Measurements from ENCODE around the gene RAPGEF1. TPM values are rescaled to one million over a fixed set of nuclear protein-coding genes. Genes with fewer than 3 reads are reported as not detected.

RAPGEF1 gene
- total RNA-seq, 6 experiments from 2014 or later, result 22.9 to 53.6 (median 30.2) TPM

GRCh38 chr9:131593936-131594665, 145.8 kb downstream of the RAPGEF1 start:
- intact Hi-C loops (cut with DNase I), result loop anchor here in 1 of 2 donors (5.0 kb wide), 1 partner anchor 143 kb away; no protein-coding TSS in a partner anchor
- Histone ChIP-seq H3K36me3 (peaks cover 0 to 40% (median 9%) of the 10 kb centered on the region in 4 donors), H3K4me3 (no peak overlapping the region), H3K27ac (no peak overlapping the region), H3K27me3 (no peaks in the 10 kb centered on the region), H3K9me3 (no peaks in the 10 kb centered on the region), H3K4me1 (no peaks in the 10 kb centered on the region)
- ATAC-seq (no peak), DNase-seq (no peak)
- no peak for TF ChIP-seq POLR2A (IDR thresholded peaks at IDR 0.05)
- no peak for TF ChIP-seq CTCF (IDR thresholded peaks at IDR 0.05)
- no CpG with 5 or more reads among the region's 21 CpGs for WGBS (ENCODE audit: insufficient coverage, low coverage, low lambda C conversion rate, missing lambda C conversion rate)

GRCh38 chr9:131593091-131593820, 146.6 kb downstream of the RAPGEF1 start:
- ATAC-seq (no peak), DNase-seq (peak in 1 of 3 donors; percentile 42)
- no peak for TF ChIP-seq POLR2A (IDR thresholded peaks at IDR 0.05)
- TF ChIP-seq CTCF (IDR thresholded peaks at IDR 0.05), result no peak
- H3K4me1 ChIP-seq, result no peaks in the 10 kb centered on the region
- intact Hi-C loops (cut with DNase I), result loop anchor here in 1 of 2 donors (5.0 kb wide), 1 partner anchor 144 kb away; no protein-coding TSS in a partner anchor
- peaks cover 0 to 46% (median 9%) of the 10 kb centered on the region in 4 donors for H3K36me3 ChIP-seq
- H3K27ac ChIP-seq, result no peak overlapping the region
- no peaks in the 10 kb centered on the region for H3K27me3 ChIP-seq
- H3K9me3 ChIP-seq, result no peaks in the 10 kb centered on the region
- H3K4me3 ChIP-seq, result no peak overlapping the region
- WGBS (ENCODE audit: insufficient coverage, low coverage, low lambda C conversion rate, missing lambda C conversion rate), result 68% methylated on average over 6 of the region's 15 CpGs

GRCh38 chr9:131591845-131592208, 148.0 kb downstream of the RAPGEF1 start:
- no peaks in the 10 kb centered on the region for H3K4me1 ChIP-seq
- DNase-seq, result no peak
- intact Hi-C loops (cut with DNase I), result loop anchor here (2.0 to 5.0 kb wide), 2 partner anchors 145 to 149 kb away; partner anchors contain the start of gene RAPGEF1 (in 1 of the 2)
- WGBS (ENCODE audit: insufficient coverage, low coverage, low lambda C conversion rate, missing lambda C conversion rate), result 42% methylated on average over 2 of the region's 6 CpGs
- no peak overlapping the region for H3K4me3 ChIP-seq
- no peaks in the 10 kb centered on the region for H3K27me3 ChIP-seq
- H3K27ac ChIP-seq, result no peak overlapping the region
- no peak for ATAC-seq
- TF ChIP-seq CTCF (IDR thresholded peaks at IDR 0.05), result no peak
- no peak for TF ChIP-seq POLR2A (IDR thresholded peaks at IDR 0.05)
- peaks cover 0 to 44% (median 8%) of the 10 kb centered on the region in 4 donors for H3K36me3 ChIP-seq
- H3K9me3 ChIP-seq, result no peaks in the 10 kb centered on the region

- H3K9me3 ChIP-seq, result no peaks in the 10 kb centered on the region
- H3K27me3 ChIP-seq, result no peaks in the 10 kb centered on the region
- no peaks in the 10 kb centered on the region for H3K4me1 ChIP-seq
- H3K4me3 ChIP-seq, result no peak overlapping the region
- intact Hi-C loops (cut with DNase I), result loop anchor here (2.0 to 5.0 kb wide), 2 partner anchors 146 to 150 kb away; partner anchors contain the start of gene RAPGEF1 (in 1 of the 2)
- H3K36me3 ChIP-seq, result peaks cover 0 to 39% (median 8%) of the 10 kb centered on the region in 4 donors
- DNase-seq (peak; percentile 84 to 89 (median 85)), ATAC-seq (peak; percentile 90 to 95 (median 94))
- 46% methylated on average over 15 of the region's 21 CpGs for WGBS (ENCODE audit: insufficient coverage, low coverage, low lambda C conversion rate, missing lambda C conversion rate)
- TF ChIP-seq CTCF (IDR thresholded peaks at IDR 0.05) (peak; percentile 83 to 97 (median 88)), POLR2A (IDR thresholded peaks at IDR 0.05) (no peak)
- H3K27ac ChIP-seq, result no peak overlapping the region
Measured at GRCh38 chr9:131590907-131591844, 148.7 kb downstream of the RAPGEF1 start.
